Activated CD4-positive, alpha-beta T cell treated with anti-CD3 and anti-CD28 coated beads for 1 hour (primary cell): Measurements from ENCODE around the gene PPP1R37.
"Not testable (repeated sequence)": the region's sequence is repeated elsewhere in the genome, so short reads cannot be mapped to it uniquely, and the experiment has no call there.

Source experiments
- DNase-seq: peaks from one replicate; pipeline ENCODE4 v3.0.0-alpha.2; 2020

The PPP1R37 gene

DNA sequence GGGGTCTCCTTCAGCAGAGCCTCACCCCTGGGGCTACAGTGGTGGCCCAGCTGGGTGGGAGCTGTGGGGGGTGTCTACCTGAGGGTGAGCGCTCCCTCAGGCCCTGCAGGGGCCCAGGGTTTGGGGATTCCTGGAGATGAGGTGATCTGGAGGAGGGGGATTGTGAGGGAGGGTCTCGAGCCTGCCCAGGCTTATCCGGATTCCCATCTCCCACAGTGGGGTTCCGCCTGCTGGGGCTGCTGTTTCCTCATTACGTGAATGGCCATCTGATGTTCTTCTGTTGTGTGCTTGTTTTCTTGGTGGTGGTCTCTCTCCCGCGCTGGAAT, 4.4 kb downstream of the PPP1R37 start:
- DNase-seq, result no peak

- no peak for DNase-seq
Observed at GRCh38 chr19:45097776-45098520, 5.0 kb downstream of the PPP1R37 start.

- no peak for DNase-seq
Observed at GRCh38 chr19:45098521-45099466, 5.8 kb downstream of the PPP1R37 start.

GRCh38 chr19:45099467-45100191, 6.7 kb downstream of the PPP1R37 start:
- no peak for DNase-seq

- DNase-seq, result no peak
Observed at GRCh38 chr19:45100201-45100600, 7.2 kb downstream of the PPP1R37 start.

DNA sequence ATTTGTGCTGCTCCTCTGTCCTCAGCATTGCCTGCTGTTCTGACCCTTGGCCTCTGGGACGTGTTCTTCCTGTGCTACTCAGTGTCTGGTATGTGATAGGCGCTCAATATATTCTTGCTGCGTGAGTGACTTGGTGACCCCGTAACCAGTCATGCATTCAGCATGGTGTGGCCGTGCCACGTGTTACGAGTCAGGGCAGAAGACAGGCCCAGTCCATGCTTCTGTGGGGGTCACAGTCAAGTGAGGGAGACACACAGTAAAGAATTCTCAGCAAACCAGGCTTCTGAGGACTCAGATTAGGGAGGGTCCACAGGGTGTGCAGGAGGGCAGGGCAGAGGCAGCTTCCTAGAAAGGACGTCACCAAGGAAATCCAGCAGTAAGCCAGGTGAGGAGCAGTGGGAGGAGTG, 7.9 kb downstream of the PPP1R37 start:
- DNase-seq, result no peak

GRCh38 chr19:45101806-45102205, 8.8 kb downstream of the PPP1R37 start:
- DNase-seq, result no peak

GRCh38 chr19:45102481-45102880, 9.5 kb downstream of the PPP1R37 start:
- DNase-seq, result no peak

DNA sequence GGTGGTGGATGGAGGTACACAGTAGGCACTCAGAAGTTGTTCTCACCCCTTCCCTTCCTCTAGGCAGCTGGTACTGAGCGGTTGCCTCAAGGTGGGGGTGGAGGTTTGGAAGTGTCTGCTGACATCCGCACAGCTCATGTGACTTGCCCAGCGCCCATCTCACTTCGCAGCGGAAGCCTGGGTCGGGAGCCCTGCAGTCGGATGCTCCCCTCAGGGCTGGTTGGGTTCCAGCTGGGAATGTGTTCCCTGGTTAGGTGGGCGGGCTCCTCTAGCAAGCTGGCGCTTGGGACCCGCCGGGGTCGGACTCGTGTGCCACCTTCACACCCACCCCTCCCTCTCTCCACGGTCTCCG, 10.2 kb downstream of the PPP1R37 start:
- DNase-seq, result no peak

DNA sequence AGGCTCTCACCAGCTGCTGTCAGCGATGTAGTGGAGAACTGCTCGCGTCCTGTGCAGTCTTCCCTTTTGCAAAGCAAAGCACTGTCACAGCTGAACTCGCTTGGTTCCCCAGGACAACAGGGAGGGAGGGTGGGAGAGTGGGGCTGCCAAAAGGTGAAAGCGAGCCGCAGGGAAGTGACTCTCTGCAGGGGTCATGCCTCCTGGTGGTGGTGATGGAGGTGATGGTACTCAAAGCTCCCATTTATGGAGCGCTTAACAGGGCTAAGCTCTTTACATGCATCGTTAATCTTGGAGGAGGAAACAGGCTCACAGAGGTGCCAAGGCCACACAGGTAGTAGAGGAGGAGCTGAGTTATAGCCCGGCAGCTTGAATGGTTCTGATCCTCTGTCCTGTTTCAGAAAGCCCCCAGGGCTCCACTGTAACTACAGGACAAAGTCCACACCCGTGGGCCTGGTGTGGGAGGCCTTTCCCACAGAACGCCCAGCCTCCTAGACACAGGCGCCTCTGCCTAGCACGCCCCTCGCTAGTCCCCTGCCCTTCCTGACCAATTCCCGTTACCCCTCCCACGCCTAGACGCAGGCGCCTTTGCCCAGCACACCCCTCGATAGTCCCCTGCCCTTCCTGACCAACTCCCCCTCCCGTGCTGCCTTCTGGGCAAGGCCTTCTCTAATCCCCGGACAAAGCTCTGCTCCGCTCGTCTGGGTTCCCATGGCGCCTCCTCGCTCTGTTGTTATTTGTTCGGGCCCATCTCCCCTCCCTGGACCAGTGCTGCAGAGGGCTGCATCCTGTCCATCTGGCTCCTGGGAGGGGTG, 10.7 kb downstream of the PPP1R37 start:
- no peak for DNase-seq

- no peak for DNase-seq
Observed at GRCh38 chr19:45104658-45105349, 11.8 kb downstream of the PPP1R37 start.

- DNase-seq, result not testable (repeated sequence)
Observed at GRCh38 chr19:45106363-45106762, 13.4 kb downstream of the PPP1R37 start.

- DNase-seq, result no peak
Observed at GRCh38 chr19:45107621-45108150, 14.7 kb downstream of the PPP1R37 start.

DNA sequence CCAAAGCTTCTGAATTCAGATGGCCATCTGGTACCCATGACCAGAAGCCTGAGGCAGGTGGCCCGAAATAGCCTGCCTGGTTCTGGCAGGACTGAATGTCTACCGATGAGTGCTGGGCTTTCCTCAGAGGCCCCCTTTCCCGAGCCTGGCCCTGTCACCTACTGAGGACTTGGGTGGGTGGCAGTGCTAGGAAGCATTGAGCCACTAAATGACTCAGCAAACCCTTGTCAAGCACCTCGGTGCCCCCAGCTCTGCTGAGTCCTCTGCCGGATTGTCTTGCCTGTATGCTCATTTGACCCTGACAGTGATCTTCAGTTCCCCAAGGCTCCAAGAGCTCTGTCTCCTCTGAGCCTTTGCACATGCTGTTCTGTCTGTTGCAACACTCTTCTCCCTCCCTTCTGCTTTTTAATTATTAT, 17.9 kb downstream of the PPP1R37 start:
- no peak for DNase-seq

GRCh38 chr19:45112111-45112827, 19.3 kb downstream of the PPP1R37 start:
- no peak for DNase-seq

DNA sequence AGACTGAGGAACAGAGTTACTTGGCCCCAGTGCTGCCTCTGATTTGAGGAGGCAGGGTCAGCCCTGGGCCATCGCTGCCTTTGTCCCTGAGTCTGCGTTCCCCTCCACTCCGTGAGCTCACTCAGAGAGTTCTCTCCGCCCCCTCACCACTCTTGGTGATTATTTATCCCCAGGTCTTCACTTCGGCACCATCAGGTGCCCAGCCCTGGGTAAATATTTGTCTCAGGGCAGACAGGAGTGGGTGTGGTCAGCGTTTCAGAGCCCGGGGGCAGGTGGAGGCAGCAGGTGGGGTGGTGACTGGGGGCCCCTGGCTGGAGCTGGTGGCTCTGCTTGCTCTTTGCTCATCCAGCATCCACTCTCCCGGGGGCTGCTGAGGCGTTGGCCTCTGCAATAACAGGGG, 20.6 kb downstream of the PPP1R37 start:
- no peak for DNase-seq

GRCh38 chr19:45114116-45114515, 21.1 kb downstream of the PPP1R37 start:
- no peak for DNase-seq

DNA sequence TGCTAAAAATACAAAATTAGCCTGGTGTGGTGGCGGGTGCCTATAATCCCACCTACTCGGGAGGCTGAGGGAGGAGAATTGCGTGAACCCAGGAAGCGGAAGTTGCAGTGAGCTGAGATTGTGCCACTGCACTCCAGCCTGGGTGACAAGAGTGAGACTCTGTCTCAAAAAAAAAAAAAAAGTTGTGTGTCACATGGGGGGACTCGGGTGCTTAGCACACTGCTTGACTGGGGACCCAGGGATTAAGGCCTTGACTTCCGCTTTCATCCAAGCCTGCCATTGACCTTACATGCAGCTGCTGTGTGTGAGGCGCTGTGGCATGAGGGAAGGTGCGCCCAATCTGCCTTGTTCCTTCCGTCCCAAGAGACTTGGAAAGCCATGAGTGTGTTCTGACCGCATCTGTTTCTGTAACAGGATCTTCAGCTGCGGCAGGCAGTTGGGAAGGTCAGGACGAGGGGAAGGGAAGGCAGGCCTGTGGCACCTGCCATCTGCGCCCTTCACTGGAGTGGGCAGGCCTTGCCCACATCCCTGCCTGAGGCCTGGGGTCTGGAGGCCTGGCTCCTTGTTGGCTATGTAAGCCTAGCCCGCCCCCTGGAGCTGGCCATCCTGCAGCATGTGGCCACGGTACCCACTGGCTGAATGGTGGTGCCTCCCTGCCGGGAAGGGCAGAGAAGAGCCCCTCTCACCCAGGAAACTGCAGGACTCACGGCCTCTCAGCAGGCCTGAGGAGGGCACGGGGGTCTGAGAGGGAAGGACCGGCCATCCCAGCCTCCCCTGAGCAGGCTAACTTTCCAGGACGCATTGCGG, 23.0 kb downstream of the PPP1R37 start:
- DNase-seq, result no peak

DNA sequence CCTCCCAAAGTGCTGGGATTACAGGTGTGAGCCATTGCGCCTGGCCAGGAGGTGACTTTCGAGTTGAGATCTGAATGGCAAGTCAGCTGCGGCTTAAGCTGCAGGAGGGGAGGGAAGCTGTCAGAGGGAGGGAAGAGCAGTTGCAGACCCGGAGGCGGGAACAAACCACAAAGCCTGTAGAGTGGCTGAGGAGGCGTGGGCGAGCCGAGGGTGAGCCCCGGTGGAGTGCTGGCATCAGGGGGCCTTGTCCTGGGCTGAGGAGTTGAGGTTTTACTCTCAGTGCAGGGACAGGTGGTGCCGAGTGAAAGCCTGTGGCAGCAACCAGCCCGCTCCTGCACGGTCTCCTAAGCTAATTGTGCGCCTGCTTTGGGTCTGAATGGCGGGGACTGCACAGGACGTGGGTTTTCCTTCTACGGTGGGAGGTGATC, 24.2 kb downstream of the PPP1R37 start:
- DNase-seq, result peak; percentile 13

DNA sequence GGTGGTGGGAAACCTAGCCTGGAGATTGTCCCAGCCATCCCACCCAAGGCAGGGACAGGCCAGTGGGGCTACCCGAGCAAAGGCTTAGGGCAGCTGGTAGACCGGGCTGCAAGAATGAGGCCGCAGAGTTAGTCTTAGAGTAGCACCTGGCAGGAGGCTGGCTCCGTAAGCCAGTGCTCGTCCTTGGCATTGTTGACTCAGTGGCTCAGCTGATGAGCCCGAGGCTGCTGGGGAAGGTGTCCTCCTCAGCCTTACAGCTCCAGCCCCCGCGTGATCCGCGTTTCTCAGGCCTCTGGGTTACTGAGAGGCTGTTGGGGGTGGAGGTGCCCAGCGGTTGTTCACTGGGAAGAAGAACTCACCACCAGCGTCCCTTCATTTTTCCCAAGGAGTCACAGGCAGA, 24.7 kb downstream of the PPP1R37 start:
- DNase-seq, result no peak
